GM12878 (cell line): ENCODE data around the gene HMGN4. TPM values are rescaled to one million over a fixed set of nuclear protein-coding genes. Genes with fewer than 3 reads are reported as not detected.

ENCODE experiments used
- CEBPB ChIP-seq, 2 experiments: fragments of 150-350 bp in 1 of 2; IDR thresholded peaks; 2 replicates each; pipeline ENCODE4 v1.6.1; 2012 to 2014; ENCODE audit warnings: low read depth in 2 of 2, low read length in 2 of 2, borderline replicate concordance in 1 of 2, inconsistent platforms in 1 of 2
- EED ChIP-seq: sonication (generic); IDR thresholded peaks from 2 replicates; pipeline ENCODE4 v1.6.1; 2016; ENCODE audit warnings: antibody characterized with exemption, low read depth
- EP300 ChIP-seq, 2 experiments: fragments of 150-350 bp in 1 of 2; IDR thresholded peaks; 2 replicates each; pipeline ENCODE4 v1.6.1; 2011 to 2012; ENCODE audit warnings: low read depth in 2 of 2, low read length in 2 of 2, borderline replicate concordance in 1 of 2, improper control_type of control experiment in 1 of 2, inconsistent platforms in 1 of 2; ENCODE audit not compliant: control insufficient read depth in 1 of 2
- FOS ChIP-seq: IDR thresholded peaks from 3 replicates; pipeline ENCODE4 v1.6.1; 2011; ENCODE audit warnings: borderline replicate concordance; ENCODE audit not compliant: insufficient read length; ENCODE audit errors: extremely low read depth
- HDGF ChIP-seq: fragments of 450-650 bp; IDR thresholded peaks from 2 replicates; pipeline ENCODE4 v1.6.1; 2016; ENCODE audit warnings: antibody characterized with exemption
- IKZF1 ChIP-seq: fragments of 450-650 bp; conservative IDR thresholded peaks from 2 replicates; pipeline ENCODE4 v1.6.1; 2017; ENCODE audit warnings: antibody characterized with exemption, mild to moderate bottlenecking
- IRF4 ChIP-seq: IDR thresholded peaks from 2 replicates; pipeline ENCODE4 v1.6.1; 2011; ENCODE audit warnings: low read depth, low read length
- MXI1 ChIP-seq: fragments of 150-350 bp; IDR thresholded peaks from 2 replicates; pipeline ENCODE4 v1.6.1; 2011; ENCODE audit warnings: low read depth, mild to moderate bottlenecking, inconsistent platforms, low read length, improper control_type of control experiment
- NBN ChIP-seq: fragments of 450-650 bp; IDR thresholded peaks from 2 replicates; pipeline ENCODE4 v1.6.1; 2016
- NFYA ChIP-seq: IDR thresholded peaks from 2 replicates; pipeline ENCODE4 v1.6.1; 2011; ENCODE audit warnings: low read depth, mild to moderate bottlenecking, low read length, improper control_type of control experiment, borderline replicate concordance
- NFYB ChIP-seq: IDR thresholded peaks from 2 replicates; pipeline ENCODE4 v1.6.1; 2011; ENCODE audit warnings: low read depth, mild to moderate bottlenecking, low read length, improper control_type of control experiment, moderate library complexity; ENCODE audit not compliant: insufficient read depth
- PAX5 ChIP-seq: IDR thresholded peaks from 2 replicates; pipeline ENCODE4 v1.6.1; 2011; ENCODE audit warnings: low read depth, low read length, borderline replicate concordance
- POLR2AphosphoS2 ChIP-seq: IDR thresholded peaks from 2 replicates; pipeline ENCODE4 v1.6.1; 2011; ENCODE audit warnings: low read depth, mild to moderate bottlenecking, low read length, improper control_type of control experiment, moderate library complexity
- SPI1 ChIP-seq: IDR thresholded peaks from 2 replicates; pipeline ENCODE4 v1.6.1; 2011; ENCODE audit warnings: low read depth, mild to moderate bottlenecking, low read length, moderate library complexity, borderline replicate concordance; ENCODE audit not compliant: insufficient read depth
- SRF ChIP-seq, 2 experiments: IDR thresholded peaks; 2 replicates each; pipeline ENCODE4 v1.6.1; 2011; ENCODE audit warnings: low read depth in 2 of 2, low read length in 2 of 2, mild to moderate bottlenecking in 1 of 2, moderate library complexity in 1 of 2
- STAT3 ChIP-seq: IDR thresholded peaks from 2 replicates; pipeline ENCODE4 v1.6.1; 2011; ENCODE audit warnings: low read depth, low read length, improper control_type of control experiment
- WRNIP1 ChIP-seq: IDR thresholded peaks from 2 replicates; pipeline ENCODE4 v1.6.1; 2011; ENCODE audit warnings: low read depth, low read length, improper control_type of control experiment, borderline replicate concordance
- ZNF217 ChIP-seq: fragments of 450-650 bp; IDR thresholded peaks from 2 replicates; pipeline ENCODE4 v1.6.1; 2017; ENCODE audit warnings: antibody characterized with exemption, mild to moderate bottlenecking
- ZNF622 ChIP-seq: fragments of 450-650 bp; IDR thresholded peaks from 2 replicates; pipeline ENCODE4 v1.6.1; 2017; ENCODE audit warnings: mild to moderate bottlenecking, inconsistent platforms
- polyA plus RNA-seq, 11 experiments: library from polyadenylated mRNA; depleted of rRNA in 4 of 11; unstranded in 6 of 11; stranded (reverse) in 5 of 11; fragments of >200 nt; fragmentation: Nextera tagmentation in 4 of 11; fragmentation: Illumina TruSeq in 1 of 11; extraction: Ambion mirVana in 4 of 11; extraction: Trizol in 1 of 11; gene quantifications; 1 replicate in 1 of 11; 2 replicates in 10 of 11; pipeline versions ENCODE4 v1.2.1 to v1.2.3, GENCODE V29; 2011 to 2016; ENCODE audit warnings: inconsistent platforms in 2 of 11, missing spikeins in 2 of 11, low read depth in 1 of 11
- total RNA-seq, 4 experiments: library from RNA; depleted of rRNA in 3 of 4; stranded (reverse); fragments of >200 nt in 3 of 4; fragmentation: Illumina TruSeq in 1 of 4; extraction: Trizol in 1 of 4; gene quantifications; 2 replicates each; pipeline versions ENCODE4 v1.2.1 to v1.2.3, GENCODE V29; 2013 to 2021
- TF ChIP-seq, protein P1 (sequence below): fragments of 450-650 bp; IDR thresholded peaks from 2 replicates; pipeline ENCODE4 v1.6.1; 2017; ENCODE audit warnings: low read depth, mild to moderate bottlenecking, moderate library complexity
- TF ChIP-seq, protein P2 (sequence below): fragments of 450-650 bp; IDR thresholded peaks from 2 replicates; pipeline ENCODE4 v1.6.1; 2018; ENCODE audit warnings: borderline replicate concordance, mild to moderate bottlenecking; ENCODE audit not compliant: partially characterized antibody
- TF ChIP-seq, protein P3 (sequence below): fragments of 450-650 bp; IDR thresholded peaks from 2 replicates; pipeline ENCODE4 v1.6.1; 2016; ENCODE audit warnings: mild to moderate bottlenecking, moderate library complexity, borderline replicate concordance

Gene HMGN4
- total and polyA plus RNA-seq, 10 of the 15 experiments (the other 5 are each of a cell fraction or from before 2014, with no cell fraction given), result 26.7 to 99.1 (median 76.7) TPM

DNA sequence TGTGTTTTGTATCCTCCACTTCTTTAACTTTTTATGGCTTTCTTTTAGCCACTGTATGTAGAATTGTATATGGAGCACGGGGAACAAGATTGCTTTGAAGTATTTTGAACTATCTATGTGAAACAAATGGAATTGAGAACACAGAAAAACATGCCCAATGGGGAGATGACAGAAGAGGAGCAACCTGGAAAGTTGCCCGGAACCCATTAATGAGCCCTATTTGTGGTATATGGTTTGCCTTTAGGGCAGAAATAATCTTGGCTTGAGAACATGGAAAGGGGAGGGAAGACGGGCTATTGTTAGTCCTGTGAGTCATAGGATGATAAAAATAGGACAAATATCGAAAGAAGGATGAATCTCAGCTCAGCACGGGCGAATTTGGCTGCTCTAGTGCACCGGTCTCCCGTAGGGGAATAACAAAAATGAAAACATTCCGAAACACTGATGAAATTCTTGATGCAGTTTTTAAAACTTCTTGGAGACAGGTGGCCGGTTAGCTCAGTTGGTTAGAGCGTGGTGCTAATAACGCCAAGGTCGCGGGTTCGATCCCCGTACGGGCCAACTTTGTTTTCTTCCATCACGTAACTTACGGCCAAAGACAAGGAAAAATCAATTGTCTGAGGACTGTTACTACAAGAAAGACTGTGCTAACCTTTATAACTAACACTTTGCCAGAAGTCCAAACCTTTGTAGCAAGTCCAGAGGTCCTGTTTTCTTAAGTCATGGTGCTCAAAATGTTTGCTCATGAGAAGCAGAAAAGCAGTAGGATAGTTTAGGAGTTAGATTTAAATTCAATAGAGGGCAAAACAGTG, 15.7 kb downstream of the HMGN4 start (continued):
- TF ChIP-seq POLR2AphosphoS2 (no peak), FOS (peak; percentile 6), WRNIP1 (no peak), SRF (IDR thresholded peaks at IDR 0.05; ENCODE audit: low read depth in 2 of 2, low read length in 2 of 2) (no peak), NBN (no peak; the same call in 1 of the 2 replicates), CEBPB (IDR thresholded peaks at IDR 0.05; ENCODE audit: borderline replicate concordance in 1 of 2, low read depth in 2 of 2, low read length in 2 of 2) (no peak), EED (peak; percentile 55; the same call in 1 of the 2 replicates), NFYA (no peak), PAX5 (peak; percentile 23; the same call in 1 of the 2 replicates), NFYB (no peak), MXI1 (no peak), IKZF1 (peak; percentile 51), ZNF217 (peak; percentile 52; the same call in 1 of the 2 replicates), EP300 (IDR thresholded peaks at IDR 0.05; ENCODE audit: borderline replicate concordance in 1 of 2, control insufficient read depth in 1 of 2, low read depth in 2 of 2, low read length in 2 of 2) (no peak; a peak in 1 of 4 replicates), ZNF622 (no peak), IRF4 (peak; percentile 55; the same call in 1 of the 2 replicates), HDGF (no peak), SPI1 (no peak), STAT3 (no peak)
- TF ChIP-seq, protein P1, sequence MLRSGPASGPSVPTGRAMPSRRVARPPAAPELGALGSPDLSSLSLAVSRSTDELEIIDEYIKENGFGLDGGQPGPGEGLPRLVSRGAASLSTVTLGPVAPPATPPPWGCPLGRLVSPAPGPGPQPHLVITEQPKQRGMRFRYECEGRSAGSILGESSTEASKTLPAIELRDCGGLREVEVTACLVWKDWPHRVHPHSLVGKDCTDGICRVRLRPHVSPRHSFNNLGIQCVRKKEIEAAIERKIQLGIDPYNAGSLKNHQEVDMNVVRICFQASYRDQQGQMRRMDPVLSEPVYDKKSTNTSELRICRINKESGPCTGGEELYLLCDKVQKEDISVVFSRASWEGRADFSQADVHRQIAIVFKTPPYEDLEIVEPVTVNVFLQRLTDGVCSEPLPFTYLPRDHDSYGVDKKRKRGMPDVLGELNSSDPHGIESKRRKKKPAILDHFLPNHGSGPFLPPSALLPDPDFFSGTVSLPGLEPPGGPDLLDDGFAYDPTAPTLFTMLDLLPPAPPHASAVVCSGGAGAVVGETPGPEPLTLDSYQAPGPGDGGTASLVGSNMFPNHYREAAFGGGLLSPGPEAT, result peak; percentile 61; the same call in 1 of the 2 replicates
- TF ChIP-seq, protein P2, sequence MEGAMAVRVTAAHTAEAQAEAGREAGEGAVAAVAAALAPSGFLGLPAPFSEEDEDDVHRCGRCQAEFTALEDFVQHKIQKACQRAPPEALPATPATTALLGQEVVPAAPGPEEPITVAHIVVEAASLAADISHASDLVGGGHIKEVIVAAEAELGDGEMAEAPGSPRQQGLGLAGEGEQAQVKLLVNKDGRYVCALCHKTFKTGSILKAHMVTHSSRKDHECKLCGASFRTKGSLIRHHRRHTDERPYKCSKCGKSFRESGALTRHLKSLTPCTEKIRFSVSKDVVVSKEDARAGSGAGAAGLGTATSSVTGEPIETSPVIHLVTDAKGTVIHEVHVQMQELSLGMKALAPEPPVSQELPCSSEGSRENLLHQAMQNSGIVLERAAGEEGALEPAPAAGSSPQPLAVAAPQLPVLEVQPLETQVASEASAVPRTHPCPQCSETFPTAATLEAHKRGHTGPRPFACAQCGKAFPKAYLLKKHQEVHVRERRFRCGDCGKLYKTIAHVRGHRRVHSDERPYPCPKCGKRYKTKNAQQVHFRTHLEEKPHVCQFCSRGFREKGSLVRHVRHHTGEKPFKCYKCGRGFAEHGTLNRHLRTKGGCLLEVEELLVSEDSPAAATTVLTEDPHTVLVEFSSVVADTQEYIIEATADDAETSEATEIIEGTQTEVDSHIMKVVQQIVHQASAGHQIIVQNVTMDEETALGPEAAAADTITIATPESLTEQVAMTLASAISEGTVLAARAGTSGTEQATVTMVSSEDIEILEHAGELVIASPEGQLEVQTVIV, result no peak
- TF ChIP-seq, protein P3, sequence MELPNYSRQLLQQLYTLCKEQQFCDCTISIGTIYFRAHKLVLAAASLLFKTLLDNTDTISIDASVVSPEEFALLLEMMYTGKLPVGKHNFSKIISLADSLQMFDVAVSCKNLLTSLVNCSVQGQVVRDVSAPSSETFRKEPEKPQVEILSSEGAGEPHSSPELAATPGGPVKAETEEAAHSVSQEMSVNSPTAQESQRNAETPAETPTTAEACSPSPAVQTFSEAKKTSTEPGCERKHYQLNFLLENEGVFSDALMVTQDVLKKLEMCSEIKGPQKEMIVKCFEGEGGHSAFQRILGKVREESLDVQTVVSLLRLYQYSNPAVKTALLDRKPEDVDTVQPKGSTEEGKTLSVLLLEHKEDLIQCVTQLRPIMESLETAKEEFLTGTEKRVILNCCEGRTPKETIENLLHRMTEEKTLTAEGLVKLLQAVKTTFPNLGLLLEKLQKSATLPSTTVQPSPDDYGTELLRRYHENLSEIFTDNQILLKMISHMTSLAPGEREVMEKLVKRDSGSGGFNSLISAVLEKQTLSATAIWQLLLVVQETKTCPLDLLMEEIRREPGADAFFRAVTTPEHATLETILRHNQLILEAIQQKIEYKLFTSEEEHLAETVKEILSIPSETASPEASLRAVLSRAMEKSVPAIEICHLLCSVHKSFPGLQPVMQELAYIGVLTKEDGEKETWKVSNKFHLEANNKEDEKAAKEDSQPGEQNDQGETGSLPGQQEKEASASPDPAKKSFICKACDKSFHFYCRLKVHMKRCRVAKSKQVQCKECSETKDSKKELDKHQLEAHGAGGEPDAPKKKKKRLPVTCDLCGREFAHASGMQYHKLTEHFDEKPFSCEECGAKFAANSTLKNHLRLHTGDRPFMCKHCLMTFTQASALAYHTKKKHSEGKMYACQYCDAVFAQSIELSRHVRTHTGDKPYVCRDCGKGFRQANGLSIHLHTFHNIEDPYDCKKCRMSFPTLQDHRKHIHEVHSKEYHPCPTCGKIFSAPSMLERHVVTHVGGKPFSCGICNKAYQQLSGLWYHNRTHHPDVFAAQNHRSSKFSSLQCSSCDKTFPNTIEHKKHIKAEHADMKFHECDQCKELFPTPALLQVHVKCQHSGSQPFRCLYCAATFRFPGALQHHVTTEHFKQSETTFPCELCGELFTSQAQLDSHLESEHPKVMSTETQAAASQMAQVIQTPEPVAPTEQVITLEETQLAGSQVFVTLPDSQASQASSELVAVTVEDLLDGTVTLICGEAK, result peak; percentile 55; the same call in 1 of the 2 replicates
